Measurements from ENCODE around the gene NXPH2.
"Not testable (repeated sequence)": the region's sequence is repeated elsewhere in the genome, so short reads cannot be mapped to it uniquely, and the experiment has no call there.

The NXPH2 gene

GRCh38 chr2:138757384-138757783 lies 22.8 kb downstream of the NXPH2 start:
- DNase-seq (ENCODE audit: low read depth), result no peak

GRCh38 chr2:138752197-138752956 lies 27.8 kb downstream of the NXPH2 start:
- DNase-seq (ENCODE audit: low read depth), result no peak

GRCh38 chr2:138744713-138745112 lies 35.5 kb downstream of the NXPH2 start:
- no peak for DNase-seq (ENCODE audit: low read depth)

GRCh38 chr2:138742441-138743057 lies 37.6 kb downstream of the NXPH2 start:
- no peak for DNase-seq (ENCODE audit: low read depth)

GRCh38 chr2:138741851-138742250 lies 38.3 kb downstream of the NXPH2 start:
- no peak for DNase-seq (ENCODE audit: low read depth)

GRCh38 chr2:138737009-138737554 lies 43.1 kb downstream of the NXPH2 start:
- not testable (repeated sequence) for DNase-seq (ENCODE audit: low read depth)

GRCh38 chr2:138732651-138733050 lies 47.5 kb downstream of the NXPH2 start:
- DNase-seq (ENCODE audit: low read depth), result no peak

GRCh38 chr2:138730497-138731030 lies 49.6 kb downstream of the NXPH2 start:
- no peak for DNase-seq (ENCODE audit: low read depth)

GRCh38 chr2:138727956-138728355 lies 52.2 kb downstream of the NXPH2 start:
- DNase-seq (ENCODE audit: low read depth), result no peak

- no peak for DNase-seq (ENCODE audit: low read depth)
Observed at GRCh38 chr2:138726681-138727080, 53.5 kb downstream of the NXPH2 start.

GRCh38 chr2:138724729-138725459 lies 55.3 kb downstream of the NXPH2 start:
- no peak for DNase-seq (ENCODE audit: low read depth)

- DNase-seq (ENCODE audit: low read depth), result no peak
Observed at GRCh38 chr2:138724327-138724726, 55.9 kb downstream of the NXPH2 start.

- no peak for DNase-seq (ENCODE audit: low read depth)
Observed at GRCh38 chr2:138723196-138723987, 56.8 kb downstream of the NXPH2 start.

GRCh38 chr2:138722316-138722715 lies 57.9 kb downstream of the NXPH2 start:
- DNase-seq (ENCODE audit: low read depth), result no peak

GRCh38 chr2:138720035-138720838 lies 60.0 kb downstream of the NXPH2 start:
- DNase-seq (ENCODE audit: low read depth), result no peak

- DNase-seq (ENCODE audit: low read depth), result no peak
Observed at GRCh38 chr2:138718405-138718804, 61.8 kb downstream of the NXPH2 start.

- DNase-seq (ENCODE audit: low read depth), result no peak
Observed at GRCh38 chr2:138716183-138716582, 64.0 kb downstream of the NXPH2 start.

- no peak for DNase-seq (ENCODE audit: low read depth)
Observed at GRCh38 chr2:138713504-138713903, 66.7 kb downstream of the NXPH2 start.

- DNase-seq (ENCODE audit: low read depth), result no peak
Observed at GRCh38 chr2:138713069-138713496, 67.1 kb downstream of the NXPH2 start.

- DNase-seq (ENCODE audit: low read depth), result no peak
Observed at GRCh38 chr2:138712212-138712979, 67.8 kb downstream of the NXPH2 start.
